NCI-H2227 treated with DMSO at 0.1 percent for 48 hours (cell line): Measurements from ENCODE around the gene CCT3.
"Not testable (repeated sequence)": the region's sequence is repeated elsewhere in the genome, so short reads cannot be mapped to it uniquely, and the experiment has no call there.

Experiments
- DNase-seq: peaks from one replicate; lab custom pipeline; 2025; lab: John Stamatoyannopoulos, UW

CCT3 gene

GRCh38 chr1:156336242-156336641 is 1.9 kb downstream of the CCT3 start:
- DNase-seq: no peak

- DNase-seq: not testable (repeated sequence)
Observed at GRCh38 chr1:156323179-156323578, 14.9 kb downstream of the CCT3 start.

DNA sequence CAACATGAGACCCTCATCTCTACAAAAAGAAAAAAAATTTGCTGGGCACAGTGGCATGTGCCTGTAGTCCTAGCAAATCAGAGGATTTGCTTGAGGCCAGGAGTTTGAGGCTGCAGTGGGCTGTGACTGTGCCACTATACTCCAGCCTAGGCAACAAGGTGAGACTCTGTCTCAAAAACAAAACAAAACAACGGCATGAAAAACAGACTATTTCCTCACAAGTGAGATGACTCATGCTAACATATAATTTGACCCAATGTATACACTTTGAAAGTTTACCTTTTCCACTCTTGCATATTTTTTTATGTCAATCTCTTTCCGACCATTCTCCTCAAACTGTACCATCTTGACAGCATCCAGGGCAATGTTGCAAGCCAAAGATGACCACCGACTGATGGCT is 17.5 kb downstream of the CCT3 start:
- DNase-seq: no peak

DNA sequence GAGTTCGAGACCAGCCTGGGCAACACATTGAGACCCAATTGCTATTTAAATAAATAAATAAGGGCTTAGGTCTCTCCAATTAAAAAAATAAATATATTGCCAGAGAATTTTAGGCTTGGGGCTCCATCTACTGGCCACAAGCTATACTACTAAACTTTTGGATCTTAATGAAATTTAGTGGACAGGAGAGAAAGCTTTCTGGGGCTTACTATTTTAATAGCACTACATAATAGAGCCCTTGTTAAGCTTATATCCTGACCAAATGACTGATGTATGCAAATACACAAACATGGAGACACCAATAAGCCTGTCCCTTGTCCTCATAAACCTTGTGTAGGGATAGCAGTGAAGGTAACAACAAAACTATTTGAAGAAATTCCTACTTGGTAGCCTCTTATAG is 18.4 kb downstream of the CCT3 start:
- no peak for DNase-seq

GRCh38 chr1:156316909-156317308 is 21.2 kb downstream of the CCT3 start:
- no peak for DNase-seq

- no peak for DNase-seq
Observed at GRCh38 chr1:156310962-156311361, 27.1 kb downstream of the CCT3 start.

- no peak for DNase-seq
Observed at GRCh38 chr1:156308078-156308477, 30.0 kb downstream of the CCT3 start.

- no peak for DNase-seq
Observed at GRCh38 chr1:156305215-156305614, 32.9 kb downstream of the CCT3 start.

GRCh38 chr1:156303241-156303640 is 34.9 kb downstream of the CCT3 start:
- no peak for DNase-seq

DNA sequence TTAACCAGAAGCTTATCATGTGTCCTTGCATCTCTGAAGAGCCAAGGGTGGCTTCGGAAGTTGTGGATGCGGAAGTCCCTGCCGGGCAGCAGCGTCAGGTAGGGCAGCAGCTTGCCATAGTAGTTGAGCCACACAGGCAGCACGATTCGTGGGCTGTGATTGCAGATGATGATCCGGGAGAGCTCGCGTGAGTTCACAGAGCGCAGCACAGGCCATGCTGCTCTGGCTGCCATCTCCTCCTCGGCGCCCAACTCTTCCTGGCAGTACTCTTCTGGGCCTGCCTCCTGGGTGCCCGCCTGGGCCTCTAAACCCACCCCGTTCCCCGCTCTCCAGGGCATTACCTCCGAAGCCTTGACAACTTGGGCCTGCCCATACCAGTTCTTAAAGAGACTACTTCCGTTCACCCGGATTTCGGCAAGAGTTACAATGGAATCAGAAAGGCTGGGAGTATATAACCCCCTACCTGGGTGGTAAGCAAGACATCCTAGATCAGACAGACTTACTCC is 39.2 kb downstream of the CCT3 start, which contains the start of gene VHLL:
Gene VHLL (minus strand): TSS at position 456 of the 506 bp plus-strand sequence. CDS start 118 bp downstream, at position 338.
- no peak for DNase-seq

DNA sequence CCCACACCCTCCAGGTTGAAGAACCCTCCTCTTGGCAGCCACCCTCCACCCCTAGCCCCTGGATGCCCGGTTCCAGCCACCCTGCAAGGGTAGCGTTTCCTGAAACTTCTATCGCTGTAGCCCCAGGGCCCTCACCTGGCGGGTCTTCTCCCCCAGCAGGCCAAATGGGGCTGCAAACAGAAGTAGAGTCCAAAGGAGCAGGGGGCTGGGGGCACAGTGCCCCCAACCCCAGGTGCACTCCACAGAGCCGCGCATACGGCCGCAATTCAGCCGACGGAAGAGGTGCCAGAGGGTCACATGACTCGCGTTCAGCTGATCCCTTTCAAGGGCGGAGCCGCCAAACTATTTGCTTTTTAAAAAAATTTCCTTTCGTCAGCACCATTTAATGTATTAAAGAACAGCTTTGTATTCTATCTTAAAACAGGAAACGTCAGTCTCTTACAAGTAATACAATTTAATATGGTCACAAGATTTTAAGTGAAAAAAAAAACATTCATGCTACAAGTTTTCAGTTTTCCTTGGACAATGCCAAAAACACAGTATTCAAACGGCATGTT is 42.6 kb downstream of the CCT3 start, which contains the start of gene GLMP:
Gene GLMP (minus strand): TSS at position 289 of the 557 bp plus-strand sequence. CDS start 34 bp downstream, at position 255.
- peak; percentile 77 for DNase-seq

GRCh38 chr1:156293895-156294294 is 44.2 kb downstream of the CCT3 start:
- no peak for DNase-seq

DNA sequence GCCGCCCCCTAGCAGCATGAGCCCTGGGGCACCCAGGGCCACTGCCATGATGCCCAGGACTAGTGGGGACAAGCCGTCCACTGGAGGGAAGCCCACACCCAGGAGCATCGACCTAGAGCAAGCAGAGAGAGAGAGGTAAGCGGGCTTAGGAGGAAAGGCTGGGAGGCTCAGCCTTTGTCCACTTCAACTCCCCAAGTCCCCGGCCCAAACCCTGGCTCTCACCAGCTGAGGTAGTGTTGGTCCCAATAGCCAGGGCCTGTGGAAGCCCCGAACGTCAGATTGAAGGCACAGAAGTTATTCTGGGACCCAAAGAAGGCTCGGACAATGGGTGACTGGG is 45.0 kb downstream of the CCT3 start:
- no peak for DNase-seq

- DNase-seq: peak; percentile 90
Observed at GRCh38 chr1:156291226-156292061, 46.6 kb downstream of the CCT3 start.

GRCh38 chr1:156289857-156290256 is 48.2 kb downstream of the CCT3 start:
- DNase-seq: no peak

- DNase-seq: no peak
Observed at GRCh38 chr1:156286061-156286460, 52.0 kb downstream of the CCT3 start.

- no peak for DNase-seq
Observed at GRCh38 chr1:156285437-156285836, 52.7 kb downstream of the CCT3 start.

DNA sequence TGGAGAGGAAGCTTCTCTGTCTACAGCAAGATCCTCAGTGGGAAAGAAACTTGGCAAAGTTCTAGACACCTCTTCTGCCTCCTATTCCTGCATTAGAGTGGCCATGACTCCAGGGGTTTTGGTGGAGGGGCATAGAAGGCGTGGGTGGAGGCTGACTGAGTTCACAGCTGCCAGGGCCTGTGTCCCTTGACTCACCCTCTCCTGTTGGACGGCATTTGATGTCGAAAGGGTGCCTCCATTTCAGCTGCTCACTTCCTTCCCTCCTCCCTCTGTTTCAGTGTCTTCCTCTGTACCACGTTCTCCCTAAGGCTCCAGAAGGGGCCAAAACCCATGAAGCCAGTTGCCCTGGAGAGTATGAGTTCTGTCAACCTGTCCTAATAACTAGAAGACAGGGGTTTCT is 53.3 kb downstream of the CCT3 start:
- DNase-seq: no peak

- no peak for DNase-seq
Observed at GRCh38 chr1:156284112-156284511, 54.0 kb downstream of the CCT3 start, which contains the start of gene TMEM79. TSS of gene TMEM79 (plus strand) at chr1:156284325. CDS start at chr1:156285227, 902 bp downstream.

- DNase-seq: no peak
Observed at GRCh38 chr1:156283521-156283920, 54.6 kb downstream of the CCT3 start.

GRCh38 chr1:156282479-156283222 is 55.4 kb downstream of the CCT3 start, which contains the start of gene SMG5:
TSS of gene SMG5 (minus strand) at chr1:156282825. CDS start at chr1:156282680, 145 bp downstream.
- peak; percentile 97 for DNase-seq
